Measurements from ENCODE around the gene SARDH.

The SARDH gene

DNA sequence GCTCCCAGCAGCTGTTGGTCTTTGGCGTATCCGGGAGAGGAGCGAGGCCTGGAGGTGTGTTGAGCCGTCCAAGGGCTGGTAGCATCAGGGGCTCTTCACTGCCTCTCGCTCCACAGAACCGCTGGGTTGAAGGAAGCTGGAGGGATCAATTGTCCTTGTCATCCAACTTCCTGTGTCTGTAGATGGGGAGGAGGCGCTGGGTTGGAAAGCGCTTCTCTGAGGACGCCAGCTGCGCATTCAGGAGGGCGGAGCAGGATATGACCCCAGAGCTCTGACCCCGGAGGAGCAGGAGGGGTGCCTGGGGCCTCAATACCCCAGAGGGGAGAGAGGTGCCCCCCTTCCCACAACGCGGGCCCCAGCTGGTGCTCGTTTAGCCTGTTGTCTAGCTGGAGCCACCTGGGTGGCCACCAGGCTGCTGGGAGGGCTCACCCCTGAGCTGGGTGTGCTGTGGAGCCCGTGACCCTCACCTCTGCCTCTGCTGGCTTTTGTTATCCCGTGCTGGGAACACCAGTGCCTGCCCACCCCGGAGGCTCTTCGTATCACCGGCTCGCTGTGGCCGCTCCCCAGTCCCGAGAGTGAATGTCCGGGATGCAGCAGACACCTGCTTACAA lies 104.0 kb downstream of the SARDH start:
- Histone ChIP-seq H3K36me3 (ENCODE audit: insufficient read depth) (no peaks in the 10 kb centered on the region), H4K20me1 (ENCODE audit: insufficient read depth) (no peaks in the 10 kb centered on the region), H3K79me2 (ENCODE audit: insufficient read depth, low read depth) (no peaks in the 10 kb centered on the region), H2AFZ (ENCODE audit: low read depth) (no peak overlapping the region), H3K27me3 (ENCODE audit: insufficient read depth, low read depth) (peaks cover 44% of the 10 kb centered on the region), H3K4me2 (no peak overlapping the region), H3K27ac (no peak overlapping the region), H3K4me1 (ENCODE audit: low read depth, poor library complexity, severe bottlenecking) (no peaks in the 10 kb centered on the region), H3K9ac (no peak overlapping the region), H3K4me3 (IDR thresholded peaks at IDR 0.05; ENCODE audit: insufficient read depth, low read depth, low read length) (no peak overlapping the region)
- TF ChIP-seq, protein P1, sequence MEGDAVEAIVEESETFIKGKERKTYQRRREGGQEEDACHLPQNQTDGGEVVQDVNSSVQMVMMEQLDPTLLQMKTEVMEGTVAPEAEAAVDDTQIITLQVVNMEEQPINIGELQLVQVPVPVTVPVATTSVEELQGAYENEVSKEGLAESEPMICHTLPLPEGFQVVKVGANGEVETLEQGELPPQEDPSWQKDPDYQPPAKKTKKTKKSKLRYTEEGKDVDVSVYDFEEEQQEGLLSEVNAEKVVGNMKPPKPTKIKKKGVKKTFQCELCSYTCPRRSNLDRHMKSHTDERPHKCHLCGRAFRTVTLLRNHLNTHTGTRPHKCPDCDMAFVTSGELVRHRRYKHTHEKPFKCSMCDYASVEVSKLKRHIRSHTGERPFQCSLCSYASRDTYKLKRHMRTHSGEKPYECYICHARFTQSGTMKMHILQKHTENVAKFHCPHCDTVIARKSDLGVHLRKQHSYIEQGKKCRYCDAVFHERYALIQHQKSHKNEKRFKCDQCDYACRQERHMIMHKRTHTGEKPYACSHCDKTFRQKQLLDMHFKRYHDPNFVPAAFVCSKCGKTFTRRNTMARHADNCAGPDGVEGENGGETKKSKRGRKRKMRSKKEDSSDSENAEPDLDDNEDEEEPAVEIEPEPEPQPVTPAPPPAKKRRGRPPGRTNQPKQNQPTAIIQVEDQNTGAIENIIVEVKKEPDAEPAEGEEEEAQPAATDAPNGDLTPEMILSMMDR (conservative IDR thresholded peaks at IDR 0.05; ENCODE audit: low read depth, low read length): no peak

DNA sequence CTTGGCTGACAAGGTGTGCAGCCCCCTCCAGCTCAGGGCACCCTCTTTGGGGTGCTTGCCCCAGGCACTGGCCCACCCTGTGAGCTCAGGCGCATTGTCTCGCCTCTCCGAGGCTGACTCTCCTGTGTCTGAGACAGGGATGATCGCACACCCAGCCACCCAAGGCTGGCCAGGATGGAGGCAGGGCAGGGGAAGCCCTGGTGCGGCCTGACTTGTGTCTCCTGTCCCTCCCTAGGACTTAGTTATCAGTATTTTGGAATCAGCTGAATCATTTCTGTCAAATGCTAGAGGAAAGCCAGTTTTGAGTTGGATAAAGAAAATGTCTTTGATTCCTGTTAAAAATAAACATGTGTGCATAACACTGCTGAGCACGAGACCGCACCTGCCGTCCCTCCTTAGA lies 104.5 kb downstream of the SARDH start:
- no peak overlapping the region for H3K27ac ChIP-seq

DNA sequence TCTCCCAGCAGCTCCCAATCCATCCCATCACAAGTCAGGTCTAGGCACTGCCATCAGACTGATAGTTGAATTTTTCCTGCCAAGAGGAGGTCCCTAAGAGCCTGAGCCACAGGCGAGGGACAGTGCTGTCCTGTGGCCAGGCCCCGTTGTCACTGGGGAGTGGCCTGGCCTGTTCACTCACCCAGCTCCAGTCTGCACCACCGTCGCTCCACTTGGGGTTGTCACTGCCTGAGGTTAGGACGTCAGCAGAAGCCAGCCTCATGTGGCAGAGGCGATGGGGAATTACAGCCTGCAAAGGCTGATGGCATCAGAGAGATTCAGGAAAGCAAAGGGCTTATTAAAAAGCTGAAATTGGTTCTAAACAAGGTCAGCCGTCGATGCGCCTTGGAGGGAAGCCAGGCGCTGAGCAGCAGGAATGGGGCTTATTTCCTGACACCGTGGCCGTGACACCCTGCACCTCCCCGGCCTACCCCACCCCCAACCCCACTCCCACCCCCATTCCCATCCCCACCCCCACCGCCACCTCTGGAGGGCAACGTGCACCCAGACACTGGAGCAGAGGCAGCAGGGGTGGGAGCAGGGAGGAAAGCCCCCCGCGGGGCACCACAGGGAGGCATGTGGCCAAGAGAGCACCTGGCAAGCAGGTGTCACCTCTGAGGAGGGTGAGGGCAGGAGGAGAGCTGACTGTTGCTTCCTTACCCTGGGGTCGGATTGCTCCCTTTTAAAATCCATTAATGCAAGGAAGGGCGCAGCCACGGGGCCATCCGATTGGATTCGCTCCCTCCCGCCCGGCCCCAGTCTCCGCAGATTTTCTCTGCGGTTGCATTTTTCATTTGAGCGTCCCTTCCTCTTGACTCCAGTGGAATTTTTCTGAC lies 105.1 kb downstream of the SARDH start:
- Histone ChIP-seq H3K79me2 (ENCODE audit: insufficient read depth, low read depth) (no peaks in the 10 kb centered on the region), H4K20me1 (ENCODE audit: insufficient read depth) (no peaks in the 10 kb centered on the region), H3K27me3 (ENCODE audit: insufficient read depth, low read depth) (peaks cover 42% of the 10 kb centered on the region), H3K9ac (no peak overlapping the region), H3K27ac (no peak overlapping the region), H3K36me3 (ENCODE audit: insufficient read depth) (no peaks in the 10 kb centered on the region), H2AFZ (ENCODE audit: low read depth) (no peak overlapping the region), H3K4me1 (ENCODE audit: low read depth, poor library complexity, severe bottlenecking) (no peaks in the 10 kb centered on the region), H3K4me2 (no peak overlapping the region), H3K4me3 (IDR thresholded peaks at IDR 0.05; ENCODE audit: insufficient read depth, low read depth, low read length) (no peak overlapping the region)
- TF ChIP-seq, protein P1 (conservative IDR thresholded peaks at IDR 0.05; ENCODE audit: low read depth, low read length): no peak

More for the DNA sequence above, 104.5 kb downstream of the SARDH start:
- H3K79me2 ChIP-seq (ENCODE audit: insufficient read depth, low read depth): no peaks in the 10 kb centered on the region
- no peaks in the 10 kb centered on the region for H4K20me1 ChIP-seq (ENCODE audit: insufficient read depth)
- H3K27me3 ChIP-seq (ENCODE audit: insufficient read depth, low read depth): peaks cover 39% of the 10 kb centered on the region
- no peaks in the 10 kb centered on the region for H3K4me1 ChIP-seq (ENCODE audit: low read depth, poor library complexity, severe bottlenecking)
- TF ChIP-seq, protein P1 (conservative IDR thresholded peaks at IDR 0.05; ENCODE audit: low read depth, low read length): no peak
- H3K4me2 ChIP-seq: no peak overlapping the region
- H3K9ac ChIP-seq: no peak overlapping the region
- no peak overlapping the region for H2AFZ ChIP-seq (ENCODE audit: low read depth)
- no peaks in the 10 kb centered on the region for H3K36me3 ChIP-seq (ENCODE audit: insufficient read depth)
- no peak overlapping the region for H3K4me3 ChIP-seq (IDR thresholded peaks at IDR 0.05; ENCODE audit: insufficient read depth, low read depth, low read length)

DNA sequence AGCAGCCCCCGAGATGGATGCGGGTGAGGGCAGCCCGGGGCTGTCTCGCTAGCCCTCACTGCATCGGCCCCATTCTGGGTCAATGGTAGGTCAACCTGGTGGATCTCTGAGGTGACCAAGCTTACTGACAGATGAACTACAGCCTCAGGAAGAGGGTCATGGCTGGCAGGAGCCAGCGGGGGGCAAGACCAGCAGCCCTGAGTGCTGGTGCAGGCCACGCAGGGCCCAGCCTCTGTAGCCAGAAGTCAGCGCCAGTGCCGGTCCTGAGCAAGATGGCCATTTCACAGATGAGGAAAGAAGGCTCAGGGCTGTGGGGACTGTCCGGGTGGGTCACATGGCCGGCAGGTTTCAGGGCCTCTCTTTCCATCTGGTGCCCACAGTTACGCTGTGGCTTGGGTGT lies 107.0 kb downstream of the SARDH start:
- H3K79me2 ChIP-seq (ENCODE audit: insufficient read depth, low read depth): no peaks in the 10 kb centered on the region
- no peak overlapping the region for H3K4me2 ChIP-seq
- H4K20me1 ChIP-seq (ENCODE audit: insufficient read depth): no peaks in the 10 kb centered on the region
- no peak overlapping the region for H3K4me3 ChIP-seq (IDR thresholded peaks at IDR 0.05; ENCODE audit: insufficient read depth, low read depth, low read length)
- H2AFZ ChIP-seq (ENCODE audit: low read depth): no peak overlapping the region
- no peaks in the 10 kb centered on the region for H3K36me3 ChIP-seq (ENCODE audit: insufficient read depth)
- no peak overlapping the region for H3K9ac ChIP-seq
- TF ChIP-seq, protein P1 (conservative IDR thresholded peaks at IDR 0.05; ENCODE audit: low read depth, low read length): no peak
- H3K4me1 ChIP-seq (ENCODE audit: low read depth, poor library complexity, severe bottlenecking): no peaks in the 10 kb centered on the region
- no peak overlapping the region for H3K27ac ChIP-seq
- H3K27me3 ChIP-seq (ENCODE audit: insufficient read depth, low read depth): peaks cover 28% of the 10 kb centered on the region

Measured in KMS-11 (cell line).